Frontal cortex (tissue), 4 donors: ENCODE data around the gene CAND2. TPM values are rescaled to one million over a fixed set of nuclear protein-coding genes. Genes with fewer than 3 reads are reported as not detected.

Source experiments
- DNase-seq, 2 donors: peaks; one replicate each; pipeline ENCODE4 v3.0.0; 2012; ENCODE audit warnings: low spot score in 2 of 2
- FAIRE-seq: peaks from 2 replicates; lab custom pipeline; 2012; peaks lifted over from hg19 to GRCh38; lab: Jason Lieb, UNC
- total RNA-seq: library from RNA; depleted of rRNA; stranded (reverse); fragments of >200 nt; gene quantifications from one replicate; pipeline ENCODE4 v1.2.3, GENCODE V29; 2014
- donor health status: control.
- donor health status: control.
- donor health status: control.

CAND2 gene
- total RNA-seq = 11.4 TPM

DNA sequence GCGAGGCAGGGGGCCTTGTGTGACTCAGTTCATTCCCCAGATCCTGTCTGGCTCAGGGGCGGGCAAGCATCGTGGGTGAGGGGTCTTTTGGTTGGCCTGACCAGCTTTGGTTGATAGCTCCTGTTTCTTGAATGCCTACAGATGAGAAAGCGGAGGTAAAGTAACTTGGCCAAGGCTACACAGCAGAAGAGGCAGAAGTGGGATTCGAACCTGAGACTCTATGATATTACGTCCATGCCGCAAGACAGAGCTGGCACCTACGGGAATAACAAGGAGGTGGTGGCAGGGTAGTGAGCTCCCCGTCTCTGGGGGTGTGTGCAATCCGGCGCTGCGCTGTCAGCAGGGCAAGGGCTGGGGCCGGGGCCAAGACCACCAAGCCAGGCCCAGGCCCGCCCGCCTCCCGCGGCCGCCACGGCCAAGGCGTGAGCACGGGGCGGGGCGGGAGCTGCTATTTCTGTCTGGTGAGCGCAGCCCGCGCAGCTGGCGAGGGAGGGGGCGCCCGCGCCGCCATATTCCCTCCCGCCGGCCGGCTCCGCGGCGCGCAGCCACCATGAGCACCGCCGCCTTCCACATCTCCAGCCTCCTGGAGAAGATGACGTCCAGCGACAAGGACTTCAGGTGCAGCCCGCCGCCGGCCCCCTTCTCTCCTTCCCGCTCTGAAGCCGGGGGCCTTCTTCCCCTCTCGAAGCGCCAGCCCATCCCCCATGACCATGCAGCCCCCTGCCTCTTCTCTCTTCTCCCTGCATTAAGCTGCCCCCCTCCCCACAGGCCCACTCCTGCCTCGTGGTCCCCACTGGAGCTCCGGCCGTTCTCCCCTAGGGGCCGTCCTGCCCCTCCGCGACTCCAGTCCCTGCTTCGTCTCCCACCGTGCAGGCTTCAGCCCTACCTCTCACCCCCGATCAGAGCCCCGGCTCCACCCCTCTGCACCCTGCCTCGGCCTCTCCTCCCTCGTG lies at the start of gene CAND2:
Gene CAND2 (plus strand): TSS at position 510 of the 953 bp plus-strand sequence. CDS start 41 bp downstream, at position 551.
- DNase-seq (peak; percentile 64 to 69), FAIRE-seq (no peak)

DNA sequence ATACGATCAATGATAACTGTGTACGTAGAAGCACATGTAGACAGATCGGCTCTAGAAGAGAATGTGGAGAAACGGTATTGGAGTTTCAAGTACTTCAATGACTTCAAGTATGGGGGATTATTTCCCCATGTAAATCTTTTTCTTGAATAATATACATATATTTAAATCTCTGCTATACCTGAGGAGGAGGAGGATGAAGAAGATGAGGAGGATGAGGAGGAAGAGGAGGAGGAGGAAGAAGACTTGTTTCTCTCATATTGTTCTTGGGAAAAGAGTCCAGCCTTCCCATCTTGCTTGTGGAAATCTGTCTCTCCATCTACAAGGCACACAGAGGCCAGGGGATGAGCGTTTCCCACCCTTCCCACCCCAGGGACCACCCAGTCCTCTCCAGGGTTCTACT lies 48.0 kb upstream of the CAND2 start:
- FAIRE-seq (no peak), DNase-seq (no peak)

DNA sequence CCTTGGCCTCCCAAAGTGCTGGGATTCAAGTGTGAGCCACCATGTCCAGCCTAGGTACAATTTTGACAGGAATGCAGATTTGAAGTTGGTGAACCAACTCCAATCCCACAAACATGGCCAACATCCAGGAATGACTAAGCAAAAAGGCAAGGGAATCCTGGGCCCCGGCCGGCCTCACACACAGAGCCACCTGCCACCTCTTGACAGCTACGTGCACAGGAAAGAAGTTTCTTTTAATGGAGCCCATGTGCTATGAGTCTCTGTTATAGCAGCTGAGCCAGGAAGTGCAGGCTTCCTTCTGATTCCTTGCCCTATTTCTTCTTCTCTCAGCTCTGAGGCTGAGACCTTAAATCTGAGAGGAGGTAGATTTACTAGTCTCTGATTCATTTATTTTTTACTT lies 46.3 kb upstream of the CAND2 start:
- DNase-seq (peak in 1 of 2 donors; percentile 32), FAIRE-seq (no peak)

DNA sequence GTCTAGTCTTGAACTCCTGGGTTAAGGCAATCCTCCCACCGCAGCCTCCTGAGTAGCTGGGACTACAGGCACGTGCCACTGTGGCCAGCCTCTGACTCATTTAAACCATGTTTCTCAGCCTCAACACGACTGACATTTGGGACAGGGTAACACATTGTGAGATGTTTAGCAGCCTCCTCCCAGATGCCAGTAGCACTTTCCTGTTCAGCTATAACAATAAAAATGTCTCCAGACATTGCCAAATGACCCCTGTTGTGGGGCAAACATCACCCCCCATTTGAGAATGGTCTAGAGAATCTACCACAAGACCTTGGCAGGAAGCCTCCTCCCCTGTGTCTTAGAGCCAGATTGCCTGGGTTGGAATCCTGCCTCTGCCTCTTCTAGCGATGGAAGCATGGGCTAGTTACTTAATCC lies 45.8 kb upstream of the CAND2 start:
- no peak for DNase-seq

DNA sequence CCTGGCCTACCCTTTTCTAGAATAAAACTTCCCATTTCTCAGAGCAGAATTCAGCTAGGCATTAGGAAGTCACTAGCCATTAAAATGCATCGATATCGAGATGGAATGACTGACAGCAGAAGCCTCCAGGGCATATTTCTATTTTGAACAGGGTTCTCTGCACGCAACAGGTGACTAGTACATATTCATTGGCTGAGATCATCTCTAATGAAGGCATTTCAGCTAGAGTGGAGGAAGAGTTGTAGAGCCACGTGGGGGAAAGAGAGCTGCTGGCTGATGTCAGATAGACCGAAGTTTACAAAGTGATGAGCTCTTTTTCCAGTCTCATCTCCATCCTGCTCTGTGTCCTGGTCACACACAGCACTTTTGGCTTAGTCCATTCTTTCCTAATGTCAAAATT lies 44.9 kb upstream of the CAND2 start:
- FAIRE-seq = no peak
- DNase-seq = no peak

More for the DNA sequence above, 45.8 kb upstream of the CAND2 start:
- FAIRE-seq = no peak

DNA sequence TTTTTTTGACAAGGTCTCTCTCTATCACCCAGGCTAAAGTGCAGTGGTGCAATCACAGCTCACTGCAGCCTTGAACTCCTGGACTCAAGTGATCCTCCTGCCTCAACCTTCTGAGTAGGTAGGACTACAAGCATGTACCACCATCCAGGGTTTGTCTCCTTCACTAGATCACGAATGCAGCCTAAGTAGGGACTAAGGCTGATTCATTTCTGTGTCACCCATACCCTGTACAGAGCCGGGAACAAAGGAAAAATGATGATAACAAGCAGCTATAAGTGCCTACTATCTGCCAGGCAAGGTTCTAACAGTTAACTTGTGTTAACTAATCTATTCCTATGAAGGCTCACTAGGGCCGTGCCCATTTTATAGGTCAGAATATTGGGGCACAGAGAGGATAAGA lies 44.4 kb upstream of the CAND2 start:
- DNase-seq = no peak
- no peak for FAIRE-seq

DNA sequence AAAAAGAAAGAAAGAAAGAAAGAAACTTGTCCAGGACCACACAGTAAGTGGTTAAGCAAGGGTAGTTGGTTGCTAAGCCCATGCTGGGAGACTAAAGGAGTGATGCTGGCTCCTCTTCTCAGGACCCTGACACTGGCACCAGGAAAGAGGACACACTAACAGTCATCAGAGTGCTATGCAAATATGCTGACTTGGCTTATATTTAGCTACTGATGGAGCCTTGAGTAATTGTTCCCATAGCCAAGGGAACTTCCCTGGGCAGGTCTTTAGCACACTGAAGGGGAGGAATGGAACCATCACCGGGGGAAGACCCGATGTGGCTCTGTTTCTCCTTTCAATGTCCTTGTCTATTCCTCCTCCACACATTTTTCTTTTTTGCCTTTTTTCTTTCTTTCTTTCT lies 43.7 kb upstream of the CAND2 start:
- no peak for FAIRE-seq
- DNase-seq = no peak

DNA sequence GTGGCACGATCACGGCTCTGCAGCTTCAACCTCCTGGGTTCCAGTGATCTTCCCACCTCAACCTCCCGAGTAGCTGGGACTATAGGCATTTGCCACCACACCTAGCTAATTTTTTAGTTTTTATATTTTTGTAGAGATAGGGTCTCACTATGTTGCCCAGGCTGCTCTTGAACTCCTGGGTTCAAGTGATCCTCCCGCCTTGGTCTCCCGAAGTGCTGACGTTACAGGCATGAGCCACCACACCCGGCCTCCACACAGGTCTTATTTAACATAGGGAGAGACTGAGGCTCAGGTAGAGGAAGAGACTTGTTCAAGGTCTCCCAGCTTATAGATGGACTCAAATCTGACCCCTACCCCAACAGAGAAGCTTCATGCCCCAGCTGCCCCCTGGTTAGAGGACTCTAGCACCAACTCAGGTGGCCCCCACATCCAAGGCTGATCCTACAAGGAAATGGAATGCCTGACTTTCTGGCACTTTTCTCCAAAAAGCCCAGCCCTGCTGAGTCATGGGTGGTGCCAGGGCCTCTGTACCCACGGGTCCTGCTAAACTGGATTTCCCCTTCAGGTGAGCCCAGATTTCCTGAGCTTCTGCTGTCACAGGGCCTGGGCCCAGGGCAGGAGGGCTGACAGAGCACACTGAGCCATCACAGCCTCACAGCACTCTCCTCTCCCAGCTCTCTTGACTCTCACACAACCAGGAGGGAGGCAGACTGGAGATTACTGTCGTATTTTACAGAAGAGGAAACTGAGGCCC lies 43.0 kb upstream of the CAND2 start:
- FAIRE-seq = no peak
- DNase-seq = no peak

DNA sequence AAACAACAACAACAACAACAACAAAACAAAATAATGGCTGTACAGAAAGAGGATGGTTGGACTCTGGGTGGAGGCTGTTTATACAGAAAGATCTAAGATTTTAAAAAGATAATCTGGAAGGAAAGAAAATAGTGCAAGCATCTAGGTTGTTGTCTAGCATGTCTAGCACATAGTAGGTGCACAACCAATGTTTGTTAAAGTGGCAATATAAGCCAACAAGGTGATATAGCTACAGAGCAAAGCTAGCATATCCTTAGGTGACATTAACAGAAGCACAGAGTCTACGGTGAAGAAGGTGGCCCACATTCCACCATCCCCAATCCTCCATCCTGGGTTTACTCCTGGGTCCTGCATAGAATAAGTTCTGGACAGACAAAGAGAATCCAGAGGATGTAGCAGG lies 42.2 kb upstream of the CAND2 start:
- DNase-seq = no peak
- no peak for FAIRE-seq

DNA sequence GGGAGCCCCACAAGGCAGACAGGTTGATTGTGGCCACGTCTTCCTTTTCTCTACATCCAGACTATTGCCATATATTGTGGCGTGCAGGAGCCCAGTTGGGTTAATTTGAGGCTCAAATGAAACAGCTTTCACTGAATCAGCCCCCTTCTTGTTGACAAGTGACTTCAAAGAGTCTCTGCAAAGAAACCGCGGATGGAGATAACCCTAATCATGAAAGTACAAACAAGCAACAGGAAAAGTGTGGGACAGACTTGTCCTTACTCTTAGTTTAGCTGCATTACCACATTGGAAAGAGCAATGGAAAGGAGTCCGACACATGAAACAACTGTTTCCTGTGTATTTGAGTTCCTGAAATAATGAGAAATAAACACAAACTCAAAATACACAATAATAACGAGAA lies 40.7 kb upstream of the CAND2 start:
- FAIRE-seq = no peak
- DNase-seq = no peak

DNA sequence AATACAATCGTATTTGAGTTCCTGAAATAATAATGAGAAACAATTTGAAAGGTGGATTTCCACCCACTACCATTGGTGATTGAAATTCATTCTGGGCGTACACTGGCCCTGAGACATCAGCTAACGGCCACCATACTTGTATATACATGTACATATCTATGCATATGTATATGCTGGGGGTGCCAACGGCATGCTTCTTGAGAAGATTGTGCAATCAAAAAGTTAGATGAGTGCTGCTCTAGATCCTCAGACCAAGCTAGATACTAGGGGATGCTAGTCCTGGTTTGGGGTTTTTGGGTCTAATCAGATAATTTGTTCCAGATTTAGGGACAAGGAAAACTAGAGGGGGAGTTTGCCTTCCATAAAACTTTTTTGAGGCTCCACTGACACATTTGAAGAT lies 40.3 kb upstream of the CAND2 start:
- FAIRE-seq = no peak
- DNase-seq = no peak

DNA sequence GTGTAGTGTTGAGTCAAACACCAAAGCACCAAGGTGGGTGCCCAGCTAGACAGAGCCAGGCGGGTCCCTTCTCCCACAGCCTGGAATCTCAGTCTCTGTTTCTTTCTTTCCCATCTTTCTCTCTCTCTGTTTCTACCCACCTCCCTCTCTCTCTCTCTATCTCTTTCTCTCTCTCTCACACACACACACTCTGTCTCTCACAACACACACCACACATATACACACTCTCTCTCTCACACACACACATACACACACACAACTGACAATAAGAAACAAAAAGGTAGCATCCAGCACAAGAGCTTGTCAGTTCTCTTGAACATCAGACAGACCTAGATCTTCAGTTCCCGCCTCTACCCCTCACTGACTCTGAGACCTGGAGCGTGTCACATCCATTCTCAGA lies 39.8 kb upstream of the CAND2 start:
- FAIRE-seq (no peak), DNase-seq (no peak)

DNA sequence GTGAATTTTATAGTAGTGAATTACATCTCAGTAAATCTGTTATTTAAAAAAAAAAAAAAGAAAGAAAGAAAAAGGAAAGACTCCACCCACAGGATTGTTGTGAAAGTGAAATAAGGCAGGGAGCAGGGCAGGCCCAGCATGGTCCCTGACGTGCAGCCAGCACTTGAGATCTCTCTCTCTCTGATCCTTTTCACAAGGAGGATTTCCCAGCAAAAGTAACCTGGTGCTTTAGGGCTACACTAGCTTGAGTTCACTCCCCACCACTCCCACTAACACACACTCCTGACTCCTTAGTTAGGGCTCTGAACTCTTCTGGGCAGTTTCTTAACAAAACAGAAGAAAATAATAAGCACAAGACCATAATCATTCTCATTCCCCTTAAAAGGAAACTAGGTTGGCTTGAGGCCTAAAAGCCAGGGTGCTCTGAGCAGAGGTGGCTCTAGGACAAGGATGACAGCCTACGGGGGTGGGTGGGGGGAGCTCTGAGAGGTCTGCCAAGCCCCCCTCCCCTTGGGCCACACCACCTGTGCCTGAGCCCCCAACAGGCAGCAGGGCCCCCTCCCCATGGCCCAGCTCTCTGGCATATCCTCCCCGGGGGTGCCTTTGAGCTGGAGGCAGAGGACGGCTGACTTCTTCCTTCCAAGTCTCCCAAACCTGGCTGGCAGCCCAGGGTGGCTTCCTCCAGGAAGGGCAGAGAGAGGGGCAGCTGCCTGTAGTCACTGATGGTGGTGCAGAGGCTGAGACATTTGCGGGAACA lies 38.3 kb upstream of the CAND2 start:
- no peak for FAIRE-seq
- peak in 1 of 2 donors; percentile 28 for DNase-seq

DNA sequence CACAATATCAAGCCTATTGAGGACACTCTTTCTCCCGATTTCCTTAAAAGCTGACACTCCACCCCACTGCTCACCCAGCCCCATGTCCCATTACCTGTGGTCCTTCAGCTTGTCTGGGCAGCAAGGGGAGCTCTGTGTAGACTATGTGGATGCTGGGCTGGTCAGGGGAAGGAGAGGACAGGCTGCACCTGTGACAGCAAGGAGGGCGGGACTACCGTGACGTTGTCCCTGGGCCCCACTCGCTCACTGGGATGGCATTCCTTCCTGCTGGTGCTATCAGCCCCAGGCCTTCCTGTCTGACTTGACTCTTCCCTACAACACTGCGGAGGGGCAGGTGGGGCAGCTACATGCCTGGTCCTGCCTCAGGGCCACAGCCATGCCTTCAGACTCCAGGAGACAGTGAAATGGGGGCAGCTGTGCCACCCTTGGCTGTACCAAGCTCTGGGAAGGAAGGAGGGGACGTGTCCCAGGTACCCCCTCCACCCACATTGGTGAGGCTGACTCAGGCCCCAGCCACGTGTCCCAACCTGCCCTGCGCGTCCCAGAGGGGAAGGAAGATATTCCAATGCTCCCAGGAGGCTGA lies 37.3 kb upstream of the CAND2 start, which contains the start of gene TMEM40:
Gene TMEM40 (minus strand): TSS at position 163 of the 583 bp plus-strand sequence. CDS start 9,427 bp downstream, outside the sequence.
- FAIRE-seq (no peak), DNase-seq (no peak)

DNA sequence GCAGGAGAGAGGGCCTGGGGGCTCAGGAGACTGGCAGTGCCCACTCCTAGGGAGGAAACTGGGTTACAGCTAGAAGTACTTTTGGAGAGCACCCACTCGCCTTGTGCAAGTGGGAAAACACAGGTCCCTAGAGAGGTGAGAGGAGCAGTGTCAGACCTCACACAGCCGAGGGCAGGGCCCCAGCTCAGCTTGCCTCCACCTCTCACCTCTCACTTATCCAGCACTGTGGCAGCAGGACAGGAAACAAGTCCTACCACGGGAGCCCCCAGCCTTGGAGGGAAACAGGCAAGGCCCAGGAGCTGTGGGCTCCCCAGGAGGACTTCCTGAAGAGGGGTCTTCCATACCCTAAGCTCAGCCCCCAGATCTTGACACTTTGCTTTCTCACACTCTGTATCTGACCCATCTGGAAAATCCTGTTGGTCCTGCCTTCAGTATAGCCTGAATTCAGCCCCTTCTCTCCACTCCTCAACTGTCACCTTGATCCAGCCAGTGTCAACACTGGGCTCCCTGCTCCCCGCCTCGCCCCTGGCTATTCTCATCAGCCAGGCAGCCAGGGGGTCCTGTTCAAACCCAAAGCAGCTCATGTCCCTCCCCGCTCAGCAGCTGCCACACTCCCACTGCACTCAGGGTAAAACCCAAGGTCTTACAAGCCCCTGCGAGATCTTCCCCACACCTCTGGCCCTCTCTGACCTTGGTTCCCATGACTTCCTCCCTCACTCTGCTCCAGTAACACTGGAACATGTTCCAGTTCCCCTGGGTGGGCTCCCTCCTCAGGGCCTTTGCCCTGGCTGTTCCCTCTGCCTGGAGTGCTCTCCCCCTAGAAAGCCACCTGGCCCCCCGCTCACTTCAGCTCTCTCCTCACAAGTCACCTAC lies 36.6 kb upstream of the CAND2 start:
- DNase-seq = no peak
- FAIRE-seq = no peak

DNA sequence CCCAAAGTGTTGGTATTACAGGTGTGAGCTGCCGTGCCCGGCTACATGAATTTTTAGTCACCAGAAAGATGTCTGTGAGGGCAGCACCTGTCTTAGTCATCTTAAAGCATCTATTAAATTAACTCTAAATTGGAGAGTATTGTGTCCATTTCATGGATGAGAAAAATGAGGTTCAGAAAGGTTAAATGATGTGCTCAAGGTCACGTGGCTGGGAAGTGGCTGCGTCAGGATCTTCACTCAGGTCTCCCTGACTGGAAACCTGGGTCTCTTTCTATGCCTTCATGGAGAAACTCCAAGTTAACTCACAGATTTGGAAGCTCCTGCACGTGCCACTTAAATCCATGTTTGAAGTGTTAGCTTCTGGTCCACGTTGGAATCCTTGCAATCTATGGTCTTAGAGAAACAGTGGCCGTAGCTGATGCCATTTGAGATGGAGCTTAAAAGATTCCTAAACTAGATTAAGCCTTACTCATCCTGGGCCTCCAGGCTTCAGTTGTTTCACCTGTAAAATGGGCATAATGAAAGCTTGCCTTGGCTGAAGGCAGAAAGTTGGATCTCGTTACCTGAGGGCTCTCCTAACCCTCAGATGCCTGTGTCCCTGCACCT lies 32.2 kb upstream of the CAND2 start:
- FAIRE-seq (no peak), DNase-seq (no peak)

DNA sequence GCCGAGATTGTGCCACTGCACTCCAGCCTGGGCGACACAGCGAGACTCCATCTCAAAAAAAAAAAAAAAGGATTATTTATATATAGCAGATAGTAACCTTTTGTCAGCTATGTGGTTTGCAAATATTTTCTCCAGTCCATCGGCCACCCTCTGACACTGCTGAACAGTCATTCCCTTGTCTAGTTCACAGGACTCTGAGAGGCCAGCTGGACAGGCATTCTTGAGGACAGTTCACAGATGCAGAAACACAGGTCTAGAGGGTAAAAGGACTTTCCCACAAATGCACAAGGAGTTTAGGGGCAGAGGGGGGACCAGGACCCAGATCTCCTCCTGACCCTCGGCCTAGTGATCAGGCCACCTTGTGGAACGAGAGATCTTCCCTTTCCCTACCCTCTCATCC lies 29.9 kb upstream of the CAND2 start:
- DNase-seq (no peak), FAIRE-seq (no peak)
